Hindlimb muscle (tissue), 1 donor: ENCODE measurements around the gene KCND1. TPM values are rescaled to one million over a fixed set of nuclear protein-coding genes. Genes with fewer than 3 reads are reported as not detected.
A peak's percentile ranks its signal among the peaks of the same experiment; 100 is the strongest.
"Not testable (repeated sequence)": the region's sequence is repeated elsewhere in the genome, so short reads cannot be mapped to it uniquely, and the experiment has no call there.

Experiments used
- DNase-seq: peaks from one replicate; pipeline ENCODE4 v3.0.0-alpha.2; 2013
- polyA plus RNA-seq: library from polyadenylated mRNA; unstranded; fragments of 120-200 nt; gene quantifications from one replicate; pipeline ENCODE4 v1.2.1, GENCODE V29; 2013; ENCODE audit not compliant: insufficient read length

The KCND1 gene
- polyA plus RNA-seq = 1.4 TPM

- DNase-seq = no peak
Measured at GRCh38 chrX:48971249-48972219, at the start of gene KCND1. Gene KCND1, minus strand, starts transcription at chrX:48971844. Its CDS starts 1,573 bp downstream, at chrX:48970271.

GRCh38 chrX:49019599-49020249, 48.1 kb upstream of the KCND1 start:
- DNase-seq = no peak

DNA sequence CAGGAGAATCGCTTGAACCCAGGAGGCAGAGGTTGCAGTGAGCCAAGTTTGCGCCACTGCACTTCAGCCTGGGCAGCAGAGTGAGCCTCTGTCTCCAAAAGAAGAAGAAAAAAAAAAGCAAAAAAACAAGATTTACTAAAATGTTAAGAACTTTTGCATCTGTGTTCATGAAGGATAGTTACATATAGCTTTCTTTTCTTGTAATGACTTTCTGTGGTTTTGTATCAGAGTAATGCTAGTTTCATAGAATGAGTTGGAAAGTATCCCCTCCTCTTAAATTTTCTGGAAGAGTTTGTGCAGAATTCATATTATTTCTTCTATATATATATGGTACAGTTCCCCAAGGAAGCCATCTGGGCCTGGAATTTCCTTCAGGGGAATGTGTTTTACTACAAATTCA, 47.4 kb upstream of the KCND1 start:
- DNase-seq = no peak

DNA sequence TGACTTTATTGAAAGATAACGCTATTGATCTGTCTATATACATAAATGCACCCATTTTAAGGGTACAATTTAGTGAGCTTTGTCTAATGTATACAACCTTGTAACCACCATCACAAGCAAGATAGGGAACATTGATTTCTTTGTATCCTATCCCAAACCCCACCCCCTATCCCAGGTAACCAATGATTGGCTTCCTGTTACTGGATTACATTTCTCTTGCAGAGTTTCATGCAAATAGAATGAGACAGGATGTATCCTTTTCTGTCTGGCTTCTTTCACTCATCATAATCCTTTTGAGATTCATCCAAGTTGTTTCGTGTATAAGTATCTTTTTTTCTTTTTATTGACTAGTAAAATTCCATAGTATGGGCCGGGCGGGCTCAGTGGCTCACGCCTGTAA, 32.1 kb upstream of the KCND1 start:
- DNase-seq = no peak

- peak; percentile 88 for DNase-seq
Measured at GRCh38 chrX:49002091-49002935, 30.7 kb upstream of the KCND1 start, which contains the start of gene GRIPAP1. Gene GRIPAP1, minus strand, starts transcription at chrX:49002264. Its CDS starts 35 bp downstream, at chrX:49002229.

GRCh38 chrX:49001521-49002090, 30.0 kb upstream of the KCND1 start:
- no peak for DNase-seq

- no peak for DNase-seq
Measured at GRCh38 chrX:49000636-49001035, 29.0 kb upstream of the KCND1 start.

- no peak for DNase-seq
Measured at GRCh38 chrX:48999030-48999429, 27.4 kb upstream of the KCND1 start.

DNA sequence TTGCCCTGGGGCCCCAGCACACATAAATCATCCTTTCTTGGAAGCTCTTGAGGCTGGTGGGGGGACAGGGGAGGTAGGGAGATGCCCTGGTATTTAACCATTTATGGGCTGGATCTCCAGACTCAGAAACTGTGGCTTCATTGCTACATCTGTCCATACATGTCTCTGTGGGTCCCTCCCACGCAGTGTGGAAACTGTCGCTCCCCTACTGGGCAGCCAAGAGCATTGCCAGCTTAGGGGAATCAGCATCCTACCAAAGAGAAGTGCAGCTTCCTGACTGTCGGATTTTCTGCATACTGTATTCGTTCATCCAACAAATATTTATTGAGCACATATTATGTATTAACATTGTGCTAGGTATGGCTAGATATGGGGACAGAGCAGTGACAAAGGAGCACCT, 26.7 kb upstream of the KCND1 start:
- DNase-seq = no peak

- DNase-seq = no peak
Measured at GRCh38 chrX:48997865-48998264, 26.2 kb upstream of the KCND1 start.

GRCh38 chrX:48997455-48997854, 25.8 kb upstream of the KCND1 start:
- DNase-seq = no peak

DNA sequence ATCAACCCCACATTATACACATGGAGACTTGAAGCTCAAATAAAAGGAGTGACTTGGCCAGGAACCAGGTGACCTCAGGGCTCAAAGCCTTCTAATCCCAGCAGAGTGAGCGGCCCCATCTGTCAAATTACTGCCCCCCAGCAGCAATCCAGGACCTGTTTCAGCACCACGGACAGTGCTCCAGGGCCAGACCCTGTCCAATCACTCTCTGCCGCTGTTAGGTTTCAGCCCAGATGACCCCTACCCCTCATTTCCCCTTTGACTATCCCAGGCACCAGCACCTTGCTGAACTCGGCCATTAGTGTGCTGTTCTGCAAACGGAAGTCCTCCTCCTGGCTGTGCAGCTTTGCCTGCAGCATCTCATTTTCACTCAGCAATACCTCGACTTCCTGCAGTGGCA, 25.3 kb upstream of the KCND1 start:
- no peak for DNase-seq

GRCh38 chrX:48992341-48992740, 20.7 kb upstream of the KCND1 start:
- no peak for DNase-seq

DNA sequence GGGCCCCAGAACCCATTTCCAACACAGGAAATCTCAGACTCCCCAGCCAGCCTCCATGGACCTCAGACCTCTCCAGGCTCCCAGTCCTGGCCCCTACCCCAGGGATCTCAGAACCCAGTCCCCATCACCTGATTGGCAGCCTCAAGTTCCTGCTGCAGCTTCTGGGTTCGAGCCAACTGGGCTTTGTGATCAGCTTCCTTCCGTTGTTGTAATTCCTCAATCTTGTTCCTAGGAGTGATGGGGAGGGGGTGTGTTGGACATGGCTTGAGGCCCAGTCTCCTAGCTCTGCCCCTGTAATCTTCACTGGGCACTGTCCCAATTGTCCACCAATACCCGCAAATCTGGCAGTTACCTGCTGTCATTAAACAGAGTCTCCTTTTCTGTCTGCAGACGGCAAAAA, 17.8 kb upstream of the KCND1 start:
- DNase-seq = no peak

DNA sequence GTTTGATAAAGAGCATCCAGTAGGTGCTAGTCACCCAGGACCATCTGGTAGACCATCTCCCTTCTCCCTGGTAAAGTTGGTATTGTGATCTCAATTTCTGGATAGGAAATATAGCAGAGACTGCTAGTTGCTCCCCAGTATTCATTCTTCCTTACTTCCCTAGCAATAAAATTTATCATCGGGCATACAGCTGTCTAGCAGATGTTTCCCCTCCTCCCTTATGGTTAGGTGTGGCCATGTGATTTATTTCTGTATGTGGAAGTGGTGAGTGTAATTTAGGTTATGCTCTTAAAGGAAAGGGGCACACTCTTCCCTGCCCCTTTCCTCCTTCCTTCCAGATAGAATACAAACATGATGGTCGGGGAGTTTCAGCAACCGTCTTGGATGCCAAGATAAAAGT, 12.3 kb upstream of the KCND1 start:
- DNase-seq = no peak

DNA sequence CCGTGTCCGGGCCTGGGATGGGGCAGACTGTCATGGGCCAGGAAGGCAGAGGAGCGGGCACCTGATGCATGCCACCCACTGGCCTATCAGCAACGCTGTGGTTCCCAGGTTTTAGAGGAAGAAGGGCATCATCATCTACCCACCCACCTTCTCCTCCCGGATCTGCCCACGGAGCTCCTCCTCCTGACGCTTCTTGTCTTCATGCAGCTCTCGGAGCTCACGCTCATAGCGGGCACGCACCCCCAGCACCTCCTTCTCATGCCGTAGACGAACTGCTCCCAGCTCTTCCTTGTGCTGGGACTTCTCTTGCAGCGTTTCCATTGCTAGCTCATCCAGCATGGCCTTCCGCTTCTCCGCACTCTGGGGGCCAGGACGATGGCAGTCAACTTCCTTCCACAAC, 11.4 kb upstream of the KCND1 start:
- DNase-seq = no peak

DNA sequence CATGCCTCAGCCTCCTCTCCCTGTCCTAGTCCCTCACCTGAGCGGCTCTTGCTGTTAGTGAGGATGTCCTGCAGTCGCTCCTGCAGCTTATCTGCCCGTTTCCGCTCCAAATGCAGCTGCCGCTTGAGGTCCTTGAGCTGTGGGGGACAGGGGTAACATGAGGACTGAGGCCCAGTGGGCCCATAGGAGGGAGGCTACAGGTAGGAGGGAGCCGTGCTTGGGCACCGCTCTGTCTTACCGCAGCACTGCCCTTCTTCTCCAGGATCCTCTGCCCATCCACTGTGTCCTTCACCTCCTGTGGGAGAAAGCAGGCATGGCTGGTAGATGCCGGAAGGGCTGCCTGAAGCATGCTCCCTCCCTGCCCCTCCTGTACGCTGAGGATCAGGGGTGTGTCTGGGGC, 9.5 kb upstream of the KCND1 start:
- DNase-seq = no peak

- not testable (repeated sequence) for DNase-seq
Measured at GRCh38 chrX:48980341-48980740, 8.7 kb upstream of the KCND1 start.

- no peak for DNase-seq
Measured at GRCh38 chrX:48978226-48978625, 6.6 kb upstream of the KCND1 start.

DNA sequence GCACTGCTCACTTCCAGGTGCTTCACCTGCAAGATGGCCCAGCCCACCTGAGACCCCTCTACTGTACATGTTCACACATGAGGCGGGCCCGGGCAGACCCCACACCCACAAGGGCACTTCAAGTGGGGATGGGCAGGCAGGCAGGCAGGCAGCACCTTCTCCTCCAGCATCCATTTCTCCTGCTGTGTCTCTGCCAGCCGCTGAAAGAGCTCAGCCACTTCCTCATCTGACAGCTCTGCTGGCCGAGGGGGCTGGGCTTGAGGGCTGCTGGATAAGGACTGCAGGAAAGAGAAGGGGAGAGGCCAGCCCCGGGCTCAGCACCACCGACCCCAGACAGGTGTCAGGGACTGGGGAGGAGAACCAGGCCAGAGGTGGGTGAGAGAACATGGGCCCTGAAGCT, 4.4 kb upstream of the KCND1 start:
- no peak for DNase-seq

DNA sequence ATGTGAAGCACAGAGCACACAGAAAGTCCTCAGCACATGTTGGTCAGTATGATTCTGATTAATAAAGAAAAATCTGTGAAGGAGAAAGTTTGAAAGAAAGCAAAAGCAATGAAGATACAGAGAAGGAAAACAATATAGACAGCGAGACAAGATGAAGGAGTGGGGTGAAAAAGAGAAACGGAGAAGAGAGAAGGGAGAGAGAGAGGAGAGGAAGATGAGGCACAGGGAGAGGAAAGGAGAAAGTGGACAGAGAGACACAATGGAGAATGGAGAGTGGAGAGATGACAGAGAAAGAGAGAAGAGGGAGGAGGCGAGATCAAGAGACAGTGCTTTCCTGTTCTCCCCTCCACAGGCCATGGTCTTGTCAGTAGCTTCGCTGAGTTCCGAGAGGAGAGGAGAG, 3.9 kb upstream of the KCND1 start:
- no peak for DNase-seq

DNA sequence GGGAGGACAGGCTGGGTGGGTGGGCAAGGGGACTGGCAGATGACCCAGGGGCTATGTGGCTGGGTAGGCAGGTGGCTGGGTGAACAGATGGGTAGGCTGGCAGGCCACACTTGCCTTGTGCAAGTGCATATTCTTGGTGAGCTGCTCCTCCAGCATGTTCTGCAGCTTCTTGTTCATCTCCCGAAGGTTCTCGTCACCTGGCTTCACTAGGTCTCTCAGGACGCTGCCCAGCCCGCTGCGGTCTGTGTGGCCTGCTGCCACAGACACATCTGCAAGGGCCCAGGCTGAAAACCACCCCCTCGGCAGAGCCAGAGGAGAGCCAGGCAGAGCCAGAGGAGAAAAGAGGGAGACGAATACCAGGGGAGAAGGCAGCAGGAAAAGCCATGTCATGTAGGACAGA, 3.4 kb upstream of the KCND1 start:
- no peak for DNase-seq

- DNase-seq = no peak
Measured at GRCh38 chrX:48974574-48974973, 2.9 kb upstream of the KCND1 start.
